GM19043 (cell line): ENCODE results near the gene TEK.
A peak's percentile ranks its signal among the peaks of the same experiment; 100 is the strongest.
"Not testable (repeated sequence)": the region's sequence is repeated elsewhere in the genome, so short reads cannot be mapped to it uniquely, and the experiment has no call there.

Experiments used
- ATAC-seq: cut with Tn5 transposase; IDR thresholded peaks from one replicate; pipeline ENCODE4 v1.9.1; 2021; ENCODE audit warnings: low read depth; ENCODE audit not compliant: unreplicated experiment

The TEK gene

GRCh38 chr9:27209034-27209433 lies 100.0 kb downstream of the TEK start:
- no peak for ATAC-seq

GRCh38 chr9:27210588-27210987 lies 101.6 kb downstream of the TEK start:
- ATAC-seq = no peak

DNA sequence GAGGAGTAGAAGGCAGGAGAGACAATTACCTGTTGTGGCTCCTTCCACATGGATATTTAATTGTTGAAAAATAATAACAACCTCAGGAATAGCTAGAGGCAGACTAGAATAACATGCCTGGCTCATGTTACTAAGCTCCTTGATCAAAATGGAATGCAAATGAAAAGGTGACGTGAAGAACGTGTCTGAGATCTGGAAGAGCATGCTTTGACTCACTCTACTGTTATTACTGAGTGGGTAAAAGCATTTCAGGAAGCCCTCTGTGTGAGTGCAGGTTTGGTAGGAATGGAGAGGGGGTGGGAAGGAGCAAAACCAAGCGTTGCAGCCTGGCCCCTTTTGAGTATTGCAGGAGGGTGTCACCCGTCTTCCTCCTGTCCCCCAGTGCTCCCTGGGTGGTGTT lies 103.2 kb downstream of the TEK start:
- no peak for ATAC-seq

- no peak for ATAC-seq
Observed at GRCh38 chr9:27212621-27213020, 103.6 kb downstream of the TEK start.

DNA sequence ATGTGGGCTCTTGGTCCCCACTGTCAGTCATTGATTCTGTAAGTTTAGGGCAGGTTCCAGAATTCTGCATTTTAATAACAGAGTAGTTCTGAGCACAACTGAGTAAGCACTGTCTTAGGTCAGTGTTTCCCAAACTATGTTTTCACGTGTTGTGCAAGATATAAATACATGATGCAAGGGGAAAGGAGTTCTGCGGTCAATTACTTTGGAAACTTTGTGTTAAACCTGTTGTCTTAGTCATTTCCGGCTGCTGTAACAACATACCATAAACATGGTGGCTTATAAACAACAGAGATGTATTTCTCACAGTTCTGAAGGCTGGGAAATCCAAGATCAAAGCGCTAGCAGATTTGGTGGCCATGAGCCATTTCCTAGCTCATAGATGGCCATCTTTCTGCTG lies 118.2 kb downstream of the TEK start:
- no peak for ATAC-seq

GRCh38 chr9:27239648-27240047 lies 130.6 kb downstream of the TEK start:
- not testable (repeated sequence) for ATAC-seq

DNA sequence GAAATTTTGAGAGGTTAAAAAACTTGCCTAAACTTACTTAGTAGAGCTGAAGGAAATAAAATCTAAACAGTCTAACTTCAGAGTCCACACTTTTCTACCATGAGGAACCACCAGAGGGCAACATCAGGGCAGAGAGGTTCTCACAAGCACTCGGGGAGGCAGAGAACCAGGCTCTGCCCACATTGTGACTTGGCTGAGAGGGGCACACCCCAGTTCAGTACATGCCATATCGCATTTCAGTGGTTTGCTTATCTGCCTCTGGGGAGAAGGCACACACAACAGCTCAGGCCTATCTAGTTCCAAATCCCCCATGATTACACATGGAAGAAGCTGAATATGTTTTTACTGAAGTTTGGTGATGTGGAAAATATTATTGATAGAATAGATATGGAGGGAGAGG lies 138.7 kb downstream of the TEK start:
- peak; percentile 81 for ATAC-seq

DNA sequence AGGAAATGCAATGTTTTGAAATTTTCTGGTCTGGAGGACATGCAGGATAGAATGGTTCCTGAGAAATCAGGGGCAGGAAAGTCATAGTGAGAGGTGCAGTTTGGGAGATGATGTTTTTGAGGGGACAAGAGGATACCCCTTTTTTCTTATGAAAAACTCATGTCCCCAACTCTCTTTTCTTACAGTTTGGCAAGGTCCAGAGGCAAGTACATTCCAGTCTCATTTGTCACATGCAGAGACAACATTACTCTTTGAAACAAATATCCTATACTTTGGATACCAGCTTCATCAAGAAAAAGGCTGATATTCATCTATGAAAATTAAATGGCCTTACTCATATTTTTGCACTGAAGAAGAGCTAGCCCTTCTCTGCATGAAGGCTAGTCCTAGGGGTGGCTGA lies 139.7 kb downstream of the TEK start:
- no peak for ATAC-seq

GRCh38 chr9:27258662-27259061 lies 149.6 kb downstream of the TEK start:
- ATAC-seq = no peak

GRCh38 chr9:27260789-27261516 lies 151.9 kb downstream of the TEK start:
- no peak for ATAC-seq

GRCh38 chr9:27261517-27262211 lies 152.6 kb downstream of the TEK start:
- no peak for ATAC-seq

GRCh38 chr9:27272103-27272502 lies 163.1 kb downstream of the TEK start:
- ATAC-seq = no peak

GRCh38 chr9:27273186-27273585 lies 164.2 kb downstream of the TEK start:
- no peak for ATAC-seq

DNA sequence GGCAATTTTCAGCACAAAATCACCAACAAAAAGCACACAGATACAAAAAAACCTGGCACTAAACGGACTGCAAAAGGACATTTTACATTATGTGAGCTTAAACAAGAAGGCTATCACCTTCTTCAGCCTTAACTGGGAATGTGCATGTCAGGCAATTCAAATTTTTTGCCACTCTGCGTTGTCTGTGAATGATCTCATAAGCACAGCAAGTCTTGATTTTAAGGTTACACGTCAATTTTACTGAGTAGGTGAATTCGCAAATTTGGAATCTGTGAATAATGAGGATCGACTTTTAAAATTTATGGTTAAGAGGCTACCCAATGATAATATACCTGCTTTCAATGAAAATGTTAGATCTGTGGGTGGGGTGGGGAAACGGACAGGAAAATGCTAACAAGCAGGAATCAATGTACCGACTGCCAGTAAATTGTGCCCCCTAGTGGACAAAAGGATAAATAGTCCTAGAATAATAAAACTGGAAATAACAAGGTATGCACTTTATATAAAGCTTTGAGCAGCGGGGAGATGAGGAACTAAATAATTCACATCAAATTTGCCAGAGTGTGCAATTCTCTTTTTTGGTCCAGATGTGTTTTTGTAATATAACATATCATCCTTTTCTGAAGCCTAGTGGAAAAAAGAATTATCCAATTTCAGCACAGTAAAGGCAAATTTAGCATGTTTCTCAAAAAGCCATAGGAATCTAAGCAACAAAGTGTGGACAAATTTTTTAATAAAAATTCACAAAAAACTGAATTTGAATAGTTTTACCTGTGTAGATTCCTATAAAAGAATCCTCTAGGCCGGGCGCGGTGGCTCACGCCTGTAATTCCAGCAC lies 167.4 kb downstream of the TEK start:
- no peak for ATAC-seq

GRCh38 chr9:27278374-27278773 lies 169.3 kb downstream of the TEK start:
- ATAC-seq = no peak

DNA sequence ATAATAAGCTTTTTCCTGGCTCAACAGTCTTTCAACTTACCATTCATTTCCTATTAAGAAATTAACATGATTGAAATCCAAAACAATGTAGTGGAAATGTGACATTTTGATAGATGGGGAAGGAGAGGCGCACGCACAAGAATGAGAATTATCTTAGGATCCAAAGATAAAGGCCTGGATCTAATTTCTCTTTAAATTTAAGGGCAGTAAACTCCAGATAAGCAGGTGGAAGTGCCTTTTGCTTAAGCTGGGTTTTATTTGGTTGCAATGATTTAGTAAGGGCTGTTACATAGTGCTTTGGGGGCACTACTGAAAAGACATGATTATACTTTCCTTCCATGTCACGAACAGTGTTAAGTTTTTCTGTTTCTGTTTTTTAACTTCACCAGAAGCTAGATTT lies 170.6 kb downstream of the TEK start:
- ATAC-seq = no peak
